CD4-positive, alpha-beta T cell treated with Interleukin-4 for 4 hours (primary cell): ENCODE results near the gene HCFC1.
A peak's percentile ranks its signal among the peaks of the same experiment; 100 is the strongest.

Source experiments
- DNase-seq: peaks from one replicate; pipeline ENCODE4 v3.0.0-alpha.2; 2020

The HCFC1 gene

GRCh38 chrX:153937056-153937455 is 34.6 kb downstream of the HCFC1 start:
- no peak for DNase-seq

GRCh38 chrX:153935326-153935851 is 36.2 kb downstream of the HCFC1 start:
- no peak for DNase-seq

DNA sequence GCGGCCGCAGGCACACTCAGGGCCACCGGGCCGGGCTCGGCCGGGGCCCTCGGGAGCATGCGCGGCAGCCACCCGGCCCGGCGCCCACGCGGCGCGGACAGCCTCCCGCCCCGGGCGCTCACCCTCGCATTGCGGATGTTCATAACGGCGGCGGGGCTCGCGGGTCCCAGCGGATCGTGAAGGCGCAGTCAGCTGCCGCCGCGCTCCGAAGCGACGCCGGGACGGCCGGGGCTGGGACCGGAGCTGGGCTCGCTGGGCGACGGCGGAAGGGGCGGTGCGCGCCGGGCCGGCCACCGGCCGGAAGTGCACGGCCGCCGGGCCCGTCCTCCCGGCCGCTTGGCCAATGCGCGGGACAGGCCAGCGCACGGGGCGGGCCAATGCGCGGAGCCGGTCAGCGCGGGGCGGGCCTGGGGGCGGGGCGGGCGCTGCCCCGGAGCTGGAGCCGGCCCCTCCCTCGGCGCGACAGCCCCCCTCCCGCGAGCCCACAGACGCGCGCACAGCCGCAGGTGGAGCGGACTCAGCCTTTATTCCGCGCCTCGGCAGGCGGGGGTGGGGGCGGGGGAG is 36.8 kb downstream of the HCFC1 start, which contains the start of gene NAA10:
TSS of gene NAA10 (minus strand) at position 276 of the 564 bp plus-strand sequence. CDS start at position 143, 133 bp downstream.
- DNase-seq, result peak; percentile 49

DNA sequence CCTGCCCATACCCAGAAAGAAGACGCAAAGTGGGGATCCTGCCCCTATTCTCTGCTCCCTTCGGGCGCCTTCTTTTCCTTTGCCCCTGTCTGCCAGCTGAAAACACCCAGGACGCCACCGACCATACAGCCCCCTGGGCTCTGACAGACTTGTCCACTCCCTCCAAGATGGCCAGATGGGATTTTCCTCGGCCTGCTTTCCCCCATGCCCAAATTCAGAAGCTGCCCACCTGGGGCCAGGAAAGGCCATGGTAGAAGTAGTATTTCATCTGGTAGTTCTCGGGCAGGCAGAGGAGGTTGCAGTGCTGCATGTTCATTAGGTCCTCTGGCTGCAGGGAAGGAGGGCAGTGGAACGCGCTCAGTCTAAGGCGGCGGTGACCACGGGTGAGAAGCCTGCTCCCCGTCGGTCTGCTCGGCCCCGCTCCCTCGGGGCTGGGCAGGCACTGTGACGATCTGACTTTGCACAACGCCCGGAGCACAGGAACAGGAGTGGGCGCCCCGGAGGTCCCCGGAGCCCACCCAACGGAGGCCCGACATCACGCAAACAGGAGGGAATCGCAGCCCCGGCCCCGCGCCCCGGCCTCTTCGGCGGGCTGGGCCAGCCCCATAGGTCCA is 37.4 kb downstream of the HCFC1 start:
- DNase-seq, result no peak

GRCh38 chrX:153933748-153934147 is 37.9 kb downstream of the HCFC1 start:
- no peak for DNase-seq

- no peak for DNase-seq
These were observed 39.2 kb downstream of the HCFC1 start for GRCh38 chrX:153932220-153932915.

GRCh38 chrX:153931748-153932147 is 39.9 kb downstream of the HCFC1 start:
- no peak for DNase-seq

GRCh38 chrX:153931151-153931550 is 40.5 kb downstream of the HCFC1 start:
- DNase-seq, result no peak

DNA sequence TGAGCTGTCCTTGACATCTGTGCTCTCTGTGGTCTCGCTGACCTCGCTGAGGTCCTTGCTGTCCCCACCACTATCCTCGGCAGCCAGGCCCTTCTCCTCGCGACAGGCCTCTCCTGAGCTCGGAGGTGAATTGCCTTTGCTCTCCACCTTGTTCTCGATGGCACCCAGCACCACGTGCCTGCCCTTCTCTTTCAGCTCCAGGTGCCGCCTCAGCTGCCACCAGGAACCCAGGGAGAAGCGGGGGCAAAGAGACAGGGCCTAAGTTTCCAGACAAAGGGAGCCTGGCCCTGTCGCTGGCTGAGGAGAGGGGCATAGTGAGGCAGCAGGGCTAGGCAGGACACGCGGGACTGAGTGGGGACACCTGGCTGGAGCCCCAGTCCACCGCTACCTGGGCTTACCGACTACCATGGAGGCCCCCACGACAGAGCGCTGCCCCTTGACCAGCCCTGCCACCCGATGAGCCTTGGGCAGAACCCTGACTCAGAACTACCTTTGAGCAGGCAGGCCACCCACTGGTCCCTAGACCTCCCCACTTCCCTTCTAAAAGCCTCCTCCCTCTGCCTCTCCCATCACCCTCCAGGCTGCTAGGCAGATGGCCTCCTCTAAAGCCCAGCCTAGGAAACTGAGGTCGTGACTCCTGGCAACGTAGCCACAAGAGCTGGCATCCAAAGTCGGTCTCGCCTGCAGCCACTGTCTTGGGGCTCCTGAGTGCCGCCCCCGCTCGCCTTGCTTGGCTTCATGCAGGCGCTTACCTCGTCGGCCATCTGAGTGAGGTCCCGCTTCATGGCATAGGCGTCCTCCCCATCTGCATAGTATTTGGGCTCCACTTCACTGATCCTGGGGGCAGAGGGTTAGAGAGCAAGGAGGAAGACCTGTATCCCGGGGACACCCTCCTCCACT is 41.4 kb downstream of the HCFC1 start:
- no peak for DNase-seq

- DNase-seq, result no peak
These were observed 42.0 kb downstream of the HCFC1 start for GRCh38 chrX:153929576-153929975.

DNA sequence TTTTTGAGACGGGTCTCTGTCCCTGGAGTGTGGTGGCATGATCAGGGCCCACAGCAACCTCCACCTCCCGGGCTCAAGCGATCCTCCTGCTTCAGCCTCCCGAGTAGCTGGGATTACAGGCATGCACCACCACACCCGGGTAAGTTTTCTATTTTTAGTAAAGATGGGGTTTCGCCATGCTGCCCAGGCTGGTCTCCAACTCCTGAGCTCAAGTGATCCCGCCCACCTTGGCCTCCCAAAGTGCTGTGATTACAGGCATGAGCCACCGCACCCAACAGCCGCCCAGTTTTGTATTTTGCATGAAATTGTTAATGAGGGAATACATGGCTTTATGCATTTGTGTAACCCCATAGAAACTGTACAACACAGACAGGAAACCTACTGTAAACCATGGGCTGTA is 42.8 kb downstream of the HCFC1 start:
- DNase-seq, result no peak

DNA sequence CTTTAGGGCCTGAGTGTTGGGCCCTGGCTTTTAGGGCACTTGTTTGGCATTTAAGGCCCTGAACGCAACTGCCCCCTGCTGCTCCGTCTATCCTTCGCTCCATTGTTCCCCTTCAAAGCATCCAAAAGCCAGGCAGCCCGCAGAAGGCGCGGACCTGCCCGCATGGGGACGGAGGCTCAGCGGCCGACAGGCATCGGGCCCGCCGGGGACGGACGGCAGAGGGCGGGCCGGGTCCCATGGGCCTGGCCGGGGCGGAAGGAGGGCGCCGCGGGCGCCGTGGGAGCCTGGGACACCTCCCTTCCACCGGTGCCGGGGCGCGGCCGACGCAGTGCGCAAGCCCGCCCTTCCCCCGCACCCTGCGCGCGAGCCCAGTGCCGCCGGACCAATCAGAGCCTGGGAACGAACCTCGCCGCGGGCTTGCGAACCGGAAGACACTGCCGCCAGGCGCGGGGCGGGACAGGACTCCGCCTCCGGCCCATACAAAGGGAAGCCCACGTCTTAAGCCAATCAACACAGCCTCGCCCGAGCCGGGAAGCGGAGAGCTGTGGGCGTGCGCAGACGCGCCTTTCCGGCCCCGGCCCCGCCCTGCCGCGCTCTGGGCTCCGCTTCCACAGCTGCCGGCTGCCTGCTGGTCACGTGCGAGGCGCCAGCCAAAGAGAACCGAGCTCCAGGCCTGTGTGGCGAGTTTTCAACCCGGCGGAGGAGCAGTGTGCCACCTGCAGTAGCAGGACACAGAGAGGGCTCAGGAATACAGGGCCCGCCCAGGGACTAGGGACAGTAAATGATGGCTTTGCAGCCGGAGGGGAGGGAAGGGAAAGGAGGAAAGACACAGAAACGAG is 43.5 kb downstream of the HCFC1 start:
- peak; percentile 96 for DNase-seq

DNA sequence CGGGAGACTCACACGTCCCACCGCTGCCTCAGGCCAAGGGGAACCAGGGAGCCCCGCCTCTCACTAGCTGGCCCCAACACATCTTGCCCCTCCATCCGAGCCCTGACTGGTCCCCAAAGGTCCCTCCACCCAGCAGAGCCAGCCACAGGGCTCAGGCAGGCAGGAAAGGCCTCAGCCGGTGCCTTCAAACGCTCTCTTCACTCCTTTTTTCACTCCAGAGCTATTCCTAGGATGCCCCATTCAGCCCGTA is 44.0 kb downstream of the HCFC1 start:
- DNase-seq, result no peak

GRCh38 chrX:153926858-153927671 is 44.6 kb downstream of the HCFC1 start:
- peak; percentile 81 for DNase-seq

DNA sequence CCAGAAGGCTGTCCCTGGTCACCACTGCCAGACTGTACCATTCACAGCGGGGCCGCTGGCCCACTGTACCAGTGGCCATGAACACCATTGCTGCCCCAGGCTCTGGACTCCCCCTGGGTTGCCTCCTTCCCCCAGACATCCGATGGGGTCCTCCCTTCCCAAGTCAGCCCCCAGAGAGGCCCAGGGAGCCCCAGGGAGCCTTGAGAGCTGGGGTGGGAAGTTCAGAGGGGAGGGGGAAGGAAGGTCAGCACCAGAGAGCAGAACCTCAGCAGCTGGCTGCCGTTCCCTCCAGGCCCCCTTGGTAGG is 45.1 kb downstream of the HCFC1 start:
- no peak for DNase-seq

DNA sequence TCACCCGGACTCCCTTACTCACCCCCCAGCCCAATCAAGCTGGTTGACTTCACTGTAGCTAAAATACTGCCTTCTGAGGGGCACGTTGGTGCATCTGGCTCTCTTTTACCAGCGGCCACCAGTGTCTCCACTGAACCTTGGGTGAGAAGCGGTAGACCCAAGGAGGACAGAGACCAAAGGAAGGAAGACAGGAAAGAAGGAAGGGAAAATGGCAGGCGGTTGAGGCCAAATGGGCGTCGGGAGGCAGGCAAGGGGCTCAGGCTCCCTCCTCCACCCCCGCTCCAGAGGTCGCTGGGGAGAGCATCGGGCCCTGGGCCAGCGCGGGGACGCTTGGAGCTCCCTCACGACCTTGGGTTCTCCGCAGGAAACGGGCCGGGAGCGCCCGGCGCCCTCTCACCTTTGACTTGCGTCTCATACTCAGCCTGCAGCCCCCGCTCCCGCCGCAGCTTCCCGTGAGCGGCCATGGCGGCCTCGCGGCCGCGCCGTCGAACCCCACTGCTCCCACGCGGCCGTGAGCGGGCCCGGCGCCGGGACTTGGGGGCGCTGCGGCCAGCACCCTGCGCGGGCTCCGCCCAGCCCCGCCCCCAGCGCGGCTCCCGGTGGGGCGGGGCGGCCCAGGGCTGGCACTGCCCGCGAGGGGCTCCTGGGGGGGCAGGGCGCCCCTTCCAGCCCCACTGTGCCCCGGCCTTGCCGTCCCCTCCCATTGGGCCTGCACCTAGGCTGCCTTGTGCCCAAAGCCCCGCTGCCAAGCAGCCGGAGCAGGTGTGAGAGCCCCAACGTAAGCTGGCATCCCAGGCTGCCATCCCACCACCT is 45.7 kb downstream of the HCFC1 start, which contains the start of gene ARHGAP4:
TSS of gene ARHGAP4 (minus strand) at position 526 of the 813 bp plus-strand sequence. CDS start at position 464, 62 bp downstream.
- peak; percentile 15 for DNase-seq

DNA sequence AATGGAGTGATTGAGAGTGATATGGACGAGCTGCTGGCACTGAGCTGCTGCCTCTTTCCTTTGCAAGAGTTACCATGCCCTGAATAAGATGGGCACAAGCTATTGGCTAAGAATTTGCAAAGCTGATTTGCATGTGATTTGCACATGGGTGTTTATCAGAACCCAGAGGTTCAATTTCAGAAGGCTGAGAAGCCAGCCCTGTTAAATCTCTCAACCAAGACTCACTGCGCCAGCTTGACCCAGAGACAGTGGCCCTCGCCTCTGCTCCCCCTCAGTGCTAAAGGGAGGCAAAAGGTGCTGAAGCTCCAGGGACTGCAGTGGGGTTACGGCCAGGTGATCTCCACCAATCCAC is 46.3 kb downstream of the HCFC1 start:
- peak; percentile 35 for DNase-seq

DNA sequence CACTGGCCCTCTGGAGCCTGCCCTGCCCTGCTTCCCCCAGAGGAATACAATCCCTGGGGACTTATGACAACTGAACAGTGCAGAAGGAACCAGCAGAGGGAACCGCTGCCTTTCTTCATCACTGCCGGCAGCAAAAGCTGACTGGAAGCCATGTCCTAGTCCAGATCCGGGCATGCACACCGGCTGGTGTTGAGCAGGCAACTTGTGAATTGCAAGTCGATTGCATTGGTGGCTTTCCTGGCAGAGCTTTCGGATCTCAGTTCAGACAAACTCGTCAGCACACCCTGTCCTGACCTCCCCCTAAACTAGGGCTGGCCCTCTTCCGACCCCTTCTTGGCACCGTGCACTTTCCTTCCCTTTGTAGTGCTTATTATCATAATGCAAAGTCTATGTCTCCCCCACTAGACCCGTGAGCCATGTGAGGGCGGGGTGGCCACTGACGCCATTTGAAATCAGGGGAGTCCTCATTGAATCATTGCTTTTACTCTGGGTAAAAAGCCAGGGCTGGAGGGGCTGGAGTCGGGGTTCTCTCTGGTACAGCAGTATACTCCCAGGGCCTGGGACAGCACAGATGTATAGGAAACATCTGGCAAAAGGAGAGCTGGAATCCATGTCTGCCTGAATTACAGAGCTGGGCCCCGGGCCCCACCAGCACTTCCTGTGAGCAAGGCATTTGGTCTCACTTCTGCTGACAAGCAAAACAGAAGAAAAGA is 47.3 kb downstream of the HCFC1 start:
- DNase-seq, result peak; percentile 36

GRCh38 chrX:153922932-153923857 is 48.4 kb downstream of the HCFC1 start:
- DNase-seq, result no peak
